Gastrocnemius medialis (tissue), 4 donors: ENCODE results near the gene WIZ.

ENCODE experiments used
- CTCF ChIP-seq, 5 experiments: fragments of 450-650 bp in 3 of 5; fragments of 200-600 bp in 2 of 5; sonication (generic) in 2 of 5; IDR thresholded peaks in 4 of 5; conservative IDR thresholded peaks in 1 of 5; 1 replicate in 4 of 5; 2 replicates in 1 of 5; pipeline ENCODE4 v1.5.1; 2016 to 2019; ENCODE audit warnings: antibody characterized with exemption in 5 of 5, mild to moderate bottlenecking in 3 of 5, moderate library complexity in 3 of 5
- POLR2A ChIP-seq, 2 donors: fragments of 450-650 bp; IDR thresholded peaks; one replicate each; pipeline ENCODE4 v1.6.1; 2017; ENCODE audit warnings: antibody characterized with exemption in 2 of 2, mild to moderate bottlenecking in 2 of 2, moderate library complexity in 2 of 2

- no peak for TF ChIP-seq CTCF (IDR thresholded peaks at IDR 0.05 in 4 of 5, conservative IDR thresholded peaks at IDR 0.05 in 1 of 5)
- no peak for TF ChIP-seq POLR2A (IDR thresholded peaks at IDR 0.05)
Measured at GRCh38 chr19:15457701-15458484, 8.1 kb upstream of the WIZ start.
